GM21723 (cell line): Measurements from ENCODE around the gene TGM1.
"Not testable (repeated sequence)": the region's sequence is repeated elsewhere in the genome, so short reads cannot be mapped to it uniquely, and the experiment has no call there.

Source experiments
- ATAC-seq: cut with Tn5 transposase; IDR thresholded peaks from one replicate; pipeline ENCODE4 v1.9.1; 2021; ENCODE audit warnings: mild to moderate bottlenecking, moderate library complexity; ENCODE audit not compliant: unreplicated experiment

TGM1 gene

DNA sequence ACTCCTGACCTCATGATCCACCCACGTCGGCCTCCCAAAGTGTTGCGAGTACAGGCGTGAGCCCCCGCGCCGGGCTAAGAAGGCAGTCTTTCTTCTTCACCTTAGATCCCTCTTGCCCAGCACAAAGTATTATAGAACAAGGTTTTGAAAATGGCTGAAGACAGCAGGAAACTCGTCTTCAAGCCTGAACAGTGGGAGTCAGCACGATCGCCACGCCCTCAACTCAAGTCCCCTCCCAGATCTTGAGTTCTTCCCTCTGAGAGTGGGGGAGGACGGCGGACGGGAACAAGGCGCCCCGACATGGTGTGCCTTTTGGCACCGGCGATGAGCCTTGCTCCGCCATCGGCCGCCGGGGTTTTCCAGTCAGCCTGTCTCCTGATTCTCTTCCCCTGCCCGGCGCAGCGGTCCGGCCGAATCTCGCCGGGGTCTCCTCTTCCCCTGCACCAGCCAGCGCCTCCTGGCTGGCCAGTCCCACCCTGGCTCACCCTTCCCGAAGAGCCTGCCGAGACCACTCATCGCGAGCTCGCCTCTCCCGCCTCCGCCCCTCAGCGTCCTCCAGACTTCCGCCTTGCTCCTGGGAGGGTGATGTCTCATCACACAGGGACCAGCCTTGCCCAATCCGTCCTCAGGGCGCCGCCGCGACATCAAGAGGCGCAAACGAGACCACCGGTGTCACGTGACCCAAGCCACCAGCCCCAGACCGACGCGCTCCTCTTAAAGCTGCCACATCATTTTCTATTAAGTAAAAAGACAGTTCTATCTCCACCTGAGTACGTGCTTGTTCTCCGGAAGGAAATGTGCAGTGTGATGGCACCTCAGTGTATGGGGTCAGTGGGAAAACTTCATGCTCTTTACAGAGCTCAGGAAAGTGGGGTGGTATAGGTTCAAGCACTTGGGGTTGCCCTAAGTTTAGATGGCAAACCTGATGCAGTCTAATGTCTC, 49.8 kb downstream of the TGM1 start, which contains the start of gene CHMP4A:
Gene CHMP4A (minus strand): TSS at position 565 of the 942 bp plus-strand sequence. CDS start 49 bp downstream, at position 516.
- peak; percentile 79 for ATAC-seq

DNA sequence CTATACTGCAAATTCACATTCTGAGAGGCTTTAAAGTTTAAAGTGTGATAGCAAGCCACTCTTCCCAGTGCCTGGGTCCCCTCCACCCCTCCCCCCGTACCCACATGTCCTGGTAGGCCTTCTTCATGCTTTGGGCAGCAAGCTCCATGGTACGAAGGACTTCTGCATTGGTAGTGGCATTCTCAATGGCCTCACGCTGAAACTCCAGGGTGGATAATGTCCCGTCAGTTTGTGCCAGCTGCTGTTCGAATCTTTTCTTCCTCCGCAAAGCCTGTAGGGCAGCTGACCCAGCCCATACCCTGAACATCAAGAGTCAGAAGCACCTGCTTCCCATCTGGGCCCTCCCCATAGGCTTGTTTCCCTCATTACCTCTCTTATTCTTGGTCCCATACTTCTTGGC, 51.7 kb downstream of the TGM1 start:
- no peak for ATAC-seq

DNA sequence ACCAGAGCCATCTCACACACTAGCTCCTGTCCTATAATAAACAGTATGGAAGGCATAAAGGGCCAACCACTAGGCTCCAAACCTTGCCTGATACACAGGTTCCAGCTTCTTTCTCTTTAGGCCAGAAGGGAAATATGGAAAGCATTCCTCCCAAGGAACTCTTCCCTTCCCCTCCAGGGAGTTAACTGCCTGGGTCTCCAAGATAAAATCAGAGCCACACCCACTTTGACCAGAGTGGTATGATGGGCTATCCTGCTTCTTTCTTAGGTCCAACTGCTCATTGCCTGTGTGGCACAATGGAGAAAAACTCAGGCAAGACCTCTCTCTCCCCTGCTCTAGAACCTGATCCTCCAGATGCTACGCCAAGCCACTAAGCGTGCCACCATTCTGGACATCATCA, 55.4 kb downstream of the TGM1 start:
- ATAC-seq = no peak

DNA sequence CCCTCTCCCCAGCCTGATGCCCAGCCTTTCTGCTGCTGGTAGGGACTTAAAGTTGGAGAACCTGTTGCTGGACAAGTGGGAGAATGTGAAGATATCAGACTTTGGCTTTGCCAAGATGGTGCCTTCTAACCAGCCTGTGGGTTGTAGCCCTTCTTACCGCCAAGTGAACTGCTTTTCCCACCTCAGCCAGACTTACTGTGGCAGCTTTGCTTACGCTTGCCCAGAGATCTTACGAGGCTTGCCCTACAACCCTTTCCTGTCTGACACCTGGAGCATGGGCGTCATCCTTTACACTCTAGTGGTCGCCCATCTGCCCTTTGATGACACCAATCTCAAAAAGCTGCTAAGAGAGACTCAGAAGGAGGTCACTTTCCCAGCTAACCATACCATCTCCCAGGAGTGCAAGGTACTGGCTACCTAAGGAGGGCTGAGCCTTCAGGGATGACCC, 55.8 kb downstream of the TGM1 start:
- no peak for ATAC-seq

DNA sequence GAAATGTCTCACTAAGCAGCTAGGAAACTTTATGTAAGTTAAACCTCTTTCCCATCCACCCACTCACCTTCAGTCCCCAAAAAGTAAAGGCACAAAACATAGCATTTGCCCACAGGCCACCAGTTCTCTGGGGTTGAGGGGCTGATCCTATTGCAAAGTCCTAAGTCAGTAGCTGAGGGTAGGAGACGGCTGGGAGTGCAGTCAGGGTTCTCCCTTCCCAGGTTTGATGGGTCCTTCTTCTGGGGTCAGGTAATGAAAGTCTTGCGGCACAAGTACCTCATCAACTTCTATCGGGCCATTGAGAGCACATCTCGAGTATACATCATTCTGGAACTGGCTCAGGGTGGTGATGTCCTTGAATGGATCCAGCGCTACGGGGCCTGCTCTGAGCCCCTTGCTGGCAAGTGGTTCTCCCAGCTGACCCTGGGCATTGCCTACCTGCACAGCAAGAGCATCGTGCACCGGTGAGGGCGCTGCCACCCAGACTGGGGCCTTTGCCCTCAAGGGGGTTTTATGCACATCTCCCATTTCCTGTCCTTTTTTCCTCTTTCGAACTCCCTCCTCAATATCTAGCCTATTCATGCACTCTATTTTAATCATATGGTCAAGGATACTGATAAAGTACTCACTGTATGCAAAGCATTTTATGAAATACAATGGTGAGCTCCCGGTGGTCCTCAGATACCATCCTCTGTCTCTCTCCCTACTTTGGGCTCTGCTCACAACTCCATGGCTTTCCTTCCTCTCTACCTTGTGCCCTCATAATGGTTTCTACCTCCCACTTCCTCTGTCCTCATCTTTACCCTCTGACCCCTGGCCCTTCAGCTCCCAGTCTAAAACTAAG, 56.5 kb downstream of the TGM1 start:
- ATAC-seq = no peak

DNA sequence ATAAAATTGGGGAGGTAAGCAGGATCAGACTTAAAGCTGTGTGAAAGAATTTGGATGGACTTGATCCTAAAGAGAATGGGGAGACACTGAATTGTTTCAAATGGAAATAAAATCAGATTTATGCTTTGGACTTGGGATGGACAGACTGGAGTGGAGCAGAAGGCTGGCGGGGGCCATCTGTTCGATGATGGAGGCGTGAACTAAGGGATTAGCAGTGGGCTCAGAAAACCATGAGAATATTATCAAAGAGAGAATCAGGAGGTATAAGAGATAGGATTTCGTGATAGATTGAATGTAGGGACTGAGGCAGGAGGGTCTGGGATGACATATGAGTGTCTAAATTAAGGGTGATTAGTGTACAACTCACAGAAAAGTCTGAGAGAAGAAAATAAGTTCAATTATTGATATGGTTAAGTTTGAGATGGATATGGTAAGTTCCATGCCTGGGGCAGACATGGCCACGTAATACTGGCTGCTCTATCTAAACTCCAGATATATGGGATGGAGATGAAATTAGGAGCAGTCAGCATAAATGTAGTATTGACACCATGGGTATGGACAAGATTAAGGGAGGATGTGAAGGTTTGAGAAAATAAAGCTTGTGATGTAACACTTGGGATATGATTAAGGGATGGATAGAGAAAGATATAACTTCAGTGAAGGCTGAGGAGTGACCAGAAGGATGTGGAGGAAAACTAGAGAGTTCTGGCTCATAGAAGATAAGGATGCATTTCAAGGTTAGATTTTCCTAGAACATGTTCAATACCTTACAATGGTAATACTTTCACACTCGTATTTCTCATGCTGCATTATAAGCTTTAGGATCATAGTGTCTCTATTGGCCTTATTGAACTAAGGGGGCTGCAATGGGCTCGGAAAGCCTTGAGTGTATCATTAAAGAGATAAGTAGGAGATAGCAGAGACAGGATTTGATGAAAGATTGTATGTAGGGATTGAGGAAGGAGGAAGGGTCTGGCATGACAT, 58.5 kb downstream of the TGM1 start:
- no peak for ATAC-seq

DNA sequence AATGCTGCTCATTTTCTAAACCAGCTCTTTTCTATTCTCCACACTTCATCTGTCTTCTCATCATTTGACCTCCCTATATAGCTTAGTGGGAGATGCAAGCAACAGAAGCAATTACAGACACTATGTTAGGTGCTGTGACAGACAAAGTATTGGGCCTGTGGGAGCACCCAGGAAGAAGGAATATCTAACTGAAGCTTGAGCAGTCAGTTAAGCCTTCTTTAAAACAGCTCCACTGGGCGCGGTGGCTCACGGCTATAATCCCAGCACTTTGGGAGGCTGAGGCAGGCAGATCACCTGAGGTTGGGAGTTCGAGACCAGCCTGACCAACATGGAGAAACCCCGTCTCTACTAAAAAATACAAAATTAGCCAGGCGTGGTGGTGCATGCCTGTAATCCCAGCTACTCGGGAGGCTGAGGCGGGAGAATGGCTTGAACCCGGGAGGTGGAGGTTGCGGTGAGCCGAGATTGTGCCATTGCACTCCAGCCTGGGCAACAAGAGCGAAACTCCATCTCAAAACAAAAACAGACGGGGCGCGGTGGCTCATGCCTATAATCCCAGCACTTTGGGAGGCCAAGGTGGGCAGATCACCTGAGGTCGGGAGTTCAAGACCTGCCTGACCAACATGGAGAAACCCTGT, 59.6 kb downstream of the TGM1 start:
- ATAC-seq = not testable (repeated sequence)

DNA sequence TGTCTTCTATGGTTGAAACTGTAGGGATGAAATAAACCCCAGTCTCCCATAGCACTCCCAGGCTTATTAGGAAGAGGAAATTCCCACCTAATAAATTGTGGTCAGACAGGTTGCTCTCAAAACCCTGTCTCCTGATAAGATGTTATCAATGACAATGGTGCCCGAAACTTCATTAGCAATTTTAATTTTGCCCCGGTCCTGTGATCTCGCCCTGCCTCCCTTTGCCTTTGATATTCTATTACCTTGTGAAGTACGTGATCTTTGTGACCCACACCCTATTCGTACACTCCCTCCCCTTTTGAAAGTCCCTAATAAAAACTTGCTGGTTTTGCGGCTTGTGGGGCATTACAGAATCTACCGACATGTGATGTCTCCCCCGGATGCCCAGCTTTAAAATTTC, 60.4 kb downstream of the TGM1 start:
- not testable (repeated sequence) for ATAC-seq
